HG02588 (cell line): ENCODE data around the gene TP53TG3.
"Not testable (repeated sequence)": the region's sequence is repeated elsewhere in the genome, so short reads cannot be mapped to it uniquely, and the experiment has no call there.

Experiments
- ATAC-seq: cut with Tn5 transposase; IDR thresholded peaks from one replicate; pipeline ENCODE4 v1.9.1; 2021; ENCODE audit warnings: mild to moderate bottlenecking, moderate library complexity; ENCODE audit not compliant: unreplicated experiment

TP53TG3 gene, protein sequence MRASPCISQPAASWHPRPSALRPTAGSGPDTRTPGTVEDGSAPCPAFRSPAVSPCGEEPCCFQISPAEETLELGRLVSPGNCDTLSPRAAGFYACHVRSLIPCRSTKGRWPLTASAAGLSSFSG

DNA sequence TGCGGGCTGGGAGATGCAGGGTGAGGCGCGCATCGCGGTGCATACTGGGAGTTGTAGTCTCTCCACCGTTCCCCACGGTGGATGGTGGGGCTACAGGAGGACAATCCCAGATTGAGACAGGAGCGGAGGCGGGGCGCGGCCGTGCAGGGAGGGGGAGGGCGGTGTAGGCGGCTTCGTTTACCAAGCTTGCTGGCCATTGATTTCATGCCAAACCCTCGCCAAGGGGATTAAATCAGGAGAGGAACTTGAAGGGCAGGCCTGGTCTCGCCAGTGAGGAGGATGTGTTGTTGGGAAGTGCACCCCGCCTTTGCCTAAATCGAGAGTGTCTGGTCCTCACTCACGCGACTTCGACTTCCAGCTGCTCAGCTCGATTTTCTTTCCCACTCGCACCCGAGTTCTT is at the start of gene TP53TG3:
Gene TP53TG3, minus strand, starts transcription at position 101 of the 400 bp plus-strand sequence. Its CDS starts 68 bp downstream, at position 33.
- ATAC-seq, result not testable (repeated sequence)

DNA sequence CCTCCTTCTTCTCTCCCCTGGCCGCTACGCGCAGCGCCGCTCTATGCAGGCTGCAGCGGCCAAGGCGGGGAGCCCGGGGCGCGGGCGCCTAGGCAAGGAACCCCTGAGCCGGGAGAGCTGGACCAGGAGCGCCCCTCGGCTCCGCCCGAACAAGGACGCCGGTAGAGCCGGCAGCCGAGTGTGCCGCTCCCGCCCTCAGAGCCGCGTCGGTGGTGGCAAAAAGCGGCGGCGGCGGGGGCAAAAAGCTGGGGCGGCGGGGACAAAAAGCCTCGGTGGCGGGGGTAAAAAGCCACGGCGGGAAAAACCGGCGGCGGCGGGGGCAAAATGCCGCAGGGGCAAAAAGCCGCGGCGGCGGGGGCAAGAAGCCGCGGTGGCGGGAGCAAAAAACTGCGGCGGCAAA is 25.1 kb downstream of the TP53TG3 start:
- not testable (repeated sequence) for ATAC-seq

DNA sequence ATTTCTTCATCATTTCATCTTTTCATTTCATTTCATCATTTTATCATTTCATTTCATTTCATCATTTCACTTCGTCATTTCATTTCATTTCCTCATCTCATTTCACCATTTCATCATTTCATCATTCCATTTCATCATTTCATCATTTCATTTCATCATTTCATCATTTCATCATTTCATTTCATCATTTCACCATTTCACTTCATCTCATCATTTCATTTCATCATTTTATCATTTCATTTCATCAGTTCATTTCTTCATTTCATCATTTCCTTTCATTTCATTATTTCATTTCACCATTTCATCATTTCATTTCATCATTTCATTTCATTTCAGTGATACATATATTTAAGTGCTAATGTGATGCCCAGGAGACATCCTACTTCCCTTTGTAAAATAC is 28.4 kb downstream of the TP53TG3 start:
- ATAC-seq, result not testable (repeated sequence)

DNA sequence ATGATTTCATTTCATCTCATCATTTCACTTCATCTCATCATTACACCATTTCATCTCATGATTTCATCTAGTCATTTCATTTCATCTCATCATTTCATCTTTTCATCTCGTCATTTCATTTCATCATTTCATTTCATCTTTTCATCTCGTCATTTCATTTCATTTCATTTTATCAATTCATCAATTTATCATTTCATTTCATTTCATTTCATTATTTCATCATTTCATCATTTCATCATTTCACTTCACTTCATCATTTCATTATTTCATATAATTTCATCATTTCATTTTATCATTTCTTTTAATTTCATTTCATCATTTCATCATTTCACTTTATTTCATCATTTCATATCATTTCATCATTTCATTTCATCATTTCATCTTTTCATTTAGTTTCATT is 29.2 kb downstream of the TP53TG3 start:
- ATAC-seq, result not testable (repeated sequence)

DNA sequence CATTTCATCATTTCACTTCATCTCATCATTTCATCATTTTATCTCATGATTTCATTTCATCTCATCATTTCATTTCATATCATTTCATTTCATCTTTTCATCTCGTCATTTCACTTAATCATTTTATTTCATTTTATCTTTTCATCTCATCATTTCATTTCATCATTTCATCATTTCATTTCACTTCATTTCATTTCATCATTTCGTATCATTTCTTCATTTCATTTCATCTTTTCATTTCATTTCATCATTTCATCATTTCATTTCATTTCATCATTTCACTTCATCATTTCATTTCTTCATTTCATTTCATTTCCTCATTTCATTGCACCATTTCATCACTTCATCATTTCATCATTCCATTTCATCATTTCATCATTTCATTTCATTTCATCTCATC is 29.8 kb downstream of the TP53TG3 start:
- not testable (repeated sequence) for ATAC-seq

DNA sequence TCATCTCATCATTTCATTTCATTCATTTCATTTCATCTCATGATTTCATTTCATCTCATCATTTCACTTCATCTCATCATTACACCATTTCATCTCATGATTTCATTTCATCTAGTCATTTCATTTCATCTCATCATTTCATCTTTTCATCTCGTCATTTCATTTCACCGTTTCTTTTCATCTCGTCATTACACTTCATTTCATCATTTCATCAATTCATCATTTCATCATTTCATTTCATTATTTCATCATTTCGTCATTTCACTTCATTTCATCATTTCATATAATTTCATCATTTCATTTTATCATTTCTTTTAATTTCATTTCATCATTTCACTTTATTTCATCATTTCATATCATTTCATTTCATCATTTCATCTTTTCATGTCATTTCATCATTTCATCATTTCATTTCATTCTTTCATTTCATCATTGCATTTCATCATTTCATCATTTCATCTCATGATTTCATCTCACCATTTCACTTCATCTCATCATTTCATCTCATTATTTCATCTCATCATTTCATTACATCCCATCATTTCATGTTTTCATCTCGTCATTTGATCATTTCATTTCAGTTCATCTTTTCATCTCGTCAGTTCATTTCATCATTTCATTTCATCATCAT is 30.6 kb downstream of the TP53TG3 start:
- ATAC-seq, result not testable (repeated sequence)

DNA sequence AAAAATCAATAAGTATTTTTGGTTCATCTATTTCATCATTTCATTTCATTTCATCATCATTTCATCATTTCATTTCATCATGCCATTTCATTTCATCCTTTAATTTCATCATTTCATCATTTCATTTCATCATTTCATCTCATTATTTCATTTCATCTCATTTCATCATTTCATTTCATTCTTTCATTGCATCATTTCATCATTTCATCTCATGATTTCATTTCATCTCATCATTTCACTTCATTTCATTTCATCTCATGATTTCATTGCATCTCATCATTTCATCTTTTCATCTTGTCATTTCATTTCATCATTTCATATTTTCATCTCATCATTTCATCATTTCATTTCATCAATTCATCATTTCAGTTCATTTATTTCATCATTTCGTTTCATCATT is 31.2 kb downstream of the TP53TG3 start:
- not testable (repeated sequence) for ATAC-seq

DNA sequence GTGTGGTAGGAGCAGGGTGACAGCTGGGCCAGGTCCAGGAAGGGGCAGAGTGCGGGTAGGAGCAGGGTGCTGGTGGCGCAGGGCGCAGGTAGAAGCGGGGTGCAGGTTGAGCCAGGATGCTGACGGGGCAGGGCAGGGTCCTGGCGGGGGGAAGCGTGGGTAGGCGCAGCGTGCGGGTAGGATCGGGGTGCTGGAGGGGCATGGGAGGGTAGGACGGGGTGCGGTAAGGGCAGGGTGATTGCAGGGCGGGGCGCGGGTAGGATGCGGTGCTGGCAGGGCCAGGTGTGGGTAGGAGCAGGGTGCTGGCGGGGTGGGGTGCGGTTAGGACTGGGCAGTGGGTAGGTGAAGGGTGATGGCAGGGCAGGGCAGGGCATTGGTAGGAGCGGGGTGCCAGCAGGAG is 38.4 kb downstream of the TP53TG3 start:
- not testable (repeated sequence) for ATAC-seq

DNA sequence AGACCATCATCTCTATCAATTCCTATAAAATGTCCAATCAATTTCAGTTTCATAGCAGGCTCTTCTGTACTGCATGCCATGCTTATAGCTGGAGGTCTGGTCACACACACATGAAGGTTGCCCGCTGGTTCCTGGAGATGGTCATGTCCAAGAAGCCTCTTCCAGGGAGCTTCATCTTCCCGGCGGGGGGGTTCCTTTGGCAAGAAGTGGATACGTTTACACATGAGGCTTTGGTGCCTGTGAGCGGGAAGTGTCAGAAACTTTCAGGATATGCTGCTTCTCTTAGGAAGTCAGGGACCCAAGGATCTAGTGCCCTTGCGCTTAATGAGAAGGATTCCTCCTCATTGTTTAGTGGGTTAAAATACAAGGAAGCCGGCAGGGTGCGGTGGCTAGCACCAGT is 43.9 kb downstream of the TP53TG3 start:
- ATAC-seq, result not testable (repeated sequence)
